Effector memory CD4-positive, alpha-beta T cell (primary cell): Measurements from ENCODE around the gene CARD14.

Source experiments
- DNase-seq, 3 donors: peaks; one replicate each; pipeline ENCODE4 v3.0.0-alpha.2; 2020
- H3K27ac ChIP-seq: 2 replicates; pipeline ENCODE4 v1.7.0; 2013; ENCODE audit warnings: mild to moderate bottlenecking, low read length, moderate library complexity; ENCODE audit not compliant: insufficient read depth, poor library complexity, severe bottlenecking
- H3K27me3 ChIP-seq: replicated peaks from 2 replicates; pipeline ENCODE4 v1.7.0; 2013; ENCODE audit warnings: mild to moderate bottlenecking, low read length; ENCODE audit not compliant: insufficient read depth, control insufficient read depth, poor library complexity, severe bottlenecking
- H3K36me3 ChIP-seq: 2 replicates; pipeline ENCODE4 v1.7.0; 2013; ENCODE audit warnings: mild to moderate bottlenecking, low read length, moderate library complexity; ENCODE audit not compliant: control insufficient read depth, insufficient read depth
- H3K4me1 ChIP-seq: 2 replicates; pipeline ENCODE4 v1.7.0; 2013; ENCODE audit warnings: low read length, mild to moderate bottlenecking; ENCODE audit not compliant: control insufficient read depth, insufficient read depth, poor library complexity, severe bottlenecking
- H3K4me3 ChIP-seq: 2 replicates; pipeline ENCODE4 v1.7.0; 2013; ENCODE audit warnings: low read length, low read depth, mild to moderate bottlenecking; ENCODE audit not compliant: insufficient read depth, poor library complexity, severe bottlenecking
- H3K9me3 ChIP-seq: 2 replicates; pipeline ENCODE4 v1.7.0; 2013; ENCODE audit warnings: mild to moderate bottlenecking, low read length, moderate library complexity; ENCODE audit not compliant: control insufficient read depth

Gene CARD14

DNA sequence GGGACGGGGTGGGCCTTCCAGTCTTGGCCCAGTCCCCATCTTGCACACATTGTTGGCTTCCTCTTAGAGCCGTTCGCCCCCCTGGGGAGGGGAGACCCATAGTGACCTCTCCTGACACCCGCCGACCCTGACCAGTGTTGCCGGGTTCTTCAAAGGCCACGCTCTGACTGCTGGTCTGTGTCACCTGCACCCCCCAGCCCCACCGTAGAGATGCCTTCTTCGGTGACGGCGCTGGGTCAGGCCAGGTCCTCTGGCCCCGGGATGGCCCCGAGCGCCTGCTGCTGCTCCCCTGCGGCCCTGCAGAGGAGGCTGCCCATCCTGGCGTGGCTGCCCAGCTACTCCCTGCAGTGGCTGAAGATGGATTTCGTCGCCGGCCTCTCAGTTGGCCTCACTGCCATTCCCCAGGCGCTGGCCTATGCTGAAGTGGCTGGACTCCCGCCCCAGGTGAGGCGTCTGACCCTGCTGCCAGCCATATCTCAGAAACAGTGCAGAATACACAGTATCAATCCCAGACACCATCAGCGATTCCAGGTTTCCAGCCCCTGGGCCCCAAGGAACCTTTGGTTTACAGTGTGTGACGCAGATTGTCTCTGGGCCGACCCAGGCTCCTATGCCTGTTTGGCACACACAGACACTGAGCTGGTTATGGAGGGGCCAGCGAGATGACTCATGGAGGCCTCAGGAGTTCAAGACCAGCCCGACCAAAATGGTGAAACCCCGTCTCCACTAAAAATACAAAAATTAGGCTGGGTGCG lies 51.7 kb downstream of the CARD14 start:
- H3K27ac ChIP-seq, result no peak overlapping the region
- DNase-seq, result no peak
- H3K27me3 ChIP-seq, result no peaks in the 10 kb centered on the region
- peak overlapping the region; percentile 88 for H3K4me3 ChIP-seq
- peaks cover 9% of the 10 kb centered on the region for H3K36me3 ChIP-seq
- peaks cover 27% of the 10 kb centered on the region for H3K4me1 ChIP-seq
- H3K9me3 ChIP-seq, result no peaks in the 10 kb centered on the region

- no peak for DNase-seq
- Histone ChIP-seq H3K27ac (no peak overlapping the region), H3K36me3 (peaks cover 2% of the 10 kb centered on the region), H3K9me3 (no peaks in the 10 kb centered on the region), H3K4me1 (peaks cover 27% of the 10 kb centered on the region), H3K27me3 (no peaks in the 10 kb centered on the region), H3K4me3 (no peak overlapping the region)
Observed at GRCh38 chr17:80222376-80223141, 52.7 kb downstream of the CARD14 start.

DNA sequence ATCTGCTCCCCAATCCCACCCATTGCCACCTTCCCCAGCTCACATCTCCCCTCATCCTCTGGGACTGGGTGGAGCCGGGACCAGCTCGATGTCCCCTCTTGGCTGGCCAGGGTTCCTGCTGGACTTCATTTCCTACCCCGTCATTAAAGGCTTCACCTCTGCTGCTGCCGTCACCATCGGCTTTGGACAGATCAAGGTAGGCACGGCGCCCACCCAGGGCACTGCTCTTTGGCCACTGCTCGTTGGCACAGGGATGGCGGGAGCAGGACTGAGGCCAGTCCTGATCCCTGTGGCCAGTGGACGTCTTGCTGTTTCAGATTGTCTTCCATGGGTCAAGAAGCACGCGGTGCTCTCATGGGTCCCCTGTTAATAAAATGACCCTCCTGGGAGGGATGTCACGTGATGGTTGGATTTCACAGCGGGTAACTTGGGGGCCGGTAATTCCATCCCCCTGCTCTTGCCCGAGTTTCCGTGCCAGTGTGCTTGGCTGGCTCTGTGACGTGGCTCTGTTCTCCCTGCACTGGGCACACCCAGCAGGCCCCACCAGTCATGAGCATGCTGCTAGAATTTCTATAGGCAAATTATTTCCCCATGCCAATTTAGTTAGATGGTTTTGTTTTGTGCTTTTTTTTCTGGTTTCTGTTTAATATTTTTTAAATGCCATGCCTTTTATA lies 53.4 kb downstream of the CARD14 start:
- H3K36me3 ChIP-seq, result no peaks in the 10 kb centered on the region
- no peak overlapping the region for H3K27ac ChIP-seq
- peaks cover 20% of the 10 kb centered on the region for H3K4me1 ChIP-seq
- no peak for DNase-seq
- H3K4me3 ChIP-seq, result no peak overlapping the region
- H3K27me3 ChIP-seq, result no peaks in the 10 kb centered on the region
- H3K9me3 ChIP-seq, result no peaks in the 10 kb centered on the region

DNA sequence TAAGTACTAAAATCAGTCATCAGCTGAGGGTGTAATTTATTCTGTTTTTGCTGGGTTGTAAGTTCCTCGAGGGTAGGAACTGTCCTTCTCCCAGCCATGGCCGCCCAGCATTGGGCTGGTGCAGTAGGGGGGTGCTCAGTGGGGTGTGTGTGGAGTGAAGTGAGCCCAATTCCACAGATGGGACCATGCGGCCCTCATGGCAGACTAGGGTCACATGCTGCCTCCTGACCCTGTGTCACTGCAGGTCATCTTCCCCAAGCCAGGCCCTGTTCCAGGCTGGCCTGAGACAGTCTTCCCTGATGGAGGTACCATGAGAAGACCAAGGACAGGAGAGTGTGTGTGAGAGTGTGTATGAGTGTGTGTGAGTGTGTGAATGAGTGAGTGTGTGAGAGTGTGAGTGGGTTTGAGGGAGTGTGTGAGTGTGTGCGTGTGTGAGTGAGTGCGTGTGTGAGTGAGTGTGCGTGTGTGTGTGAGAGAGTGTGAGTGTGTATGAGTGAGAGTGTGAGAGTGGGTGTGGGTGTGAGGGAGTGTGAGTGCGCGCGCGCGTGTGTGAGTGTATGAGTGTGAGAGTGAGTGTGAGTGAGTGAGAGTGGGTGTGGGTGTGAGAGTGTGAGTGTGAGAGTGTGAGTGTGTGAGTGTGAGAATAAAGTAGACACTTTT lies 54.1 kb downstream of the CARD14 start:
- no peaks in the 10 kb centered on the region for H3K27me3 ChIP-seq

DNA sequence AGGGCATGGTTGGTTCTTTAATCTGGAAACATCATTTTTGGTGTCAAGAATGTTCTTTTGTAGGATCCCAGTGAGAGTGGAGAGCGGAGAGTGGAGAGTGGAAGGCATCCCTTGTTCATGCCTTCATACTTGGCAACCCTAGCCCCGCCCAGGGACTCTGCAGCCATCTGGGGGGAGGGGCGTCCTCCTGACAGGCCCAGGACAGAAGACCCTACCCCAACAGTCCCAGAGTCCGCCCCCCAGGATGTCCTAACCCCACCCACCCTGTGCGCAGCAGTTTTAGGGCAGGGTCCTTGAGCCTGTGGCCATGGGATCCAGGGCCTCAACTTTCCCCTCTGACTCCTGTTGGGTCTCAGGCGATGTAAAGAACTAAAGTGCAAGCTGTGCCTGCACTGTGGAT lies 54.9 kb downstream of the CARD14 start:
- no peak for DNase-seq
- H3K4me3 ChIP-seq, result no peak overlapping the region
- H3K27ac ChIP-seq, result no peak overlapping the region
- H3K4me1 ChIP-seq, result peaks cover 9% of the 10 kb centered on the region
- no peaks in the 10 kb centered on the region for H3K27me3 ChIP-seq
- no peaks in the 10 kb centered on the region for H3K36me3 ChIP-seq
- H3K9me3 ChIP-seq, result no peaks in the 10 kb centered on the region

More for the DNA sequence above, 54.1 kb downstream of the CARD14 start:
- no peak for DNase-seq
- H3K4me3 ChIP-seq, result no peak overlapping the region
- no peaks in the 10 kb centered on the region for H3K36me3 ChIP-seq
- no peak overlapping the region for H3K27ac ChIP-seq
- H3K9me3 ChIP-seq, result no peaks in the 10 kb centered on the region
- H3K4me1 ChIP-seq, result peaks cover 13% of the 10 kb centered on the region

DNA sequence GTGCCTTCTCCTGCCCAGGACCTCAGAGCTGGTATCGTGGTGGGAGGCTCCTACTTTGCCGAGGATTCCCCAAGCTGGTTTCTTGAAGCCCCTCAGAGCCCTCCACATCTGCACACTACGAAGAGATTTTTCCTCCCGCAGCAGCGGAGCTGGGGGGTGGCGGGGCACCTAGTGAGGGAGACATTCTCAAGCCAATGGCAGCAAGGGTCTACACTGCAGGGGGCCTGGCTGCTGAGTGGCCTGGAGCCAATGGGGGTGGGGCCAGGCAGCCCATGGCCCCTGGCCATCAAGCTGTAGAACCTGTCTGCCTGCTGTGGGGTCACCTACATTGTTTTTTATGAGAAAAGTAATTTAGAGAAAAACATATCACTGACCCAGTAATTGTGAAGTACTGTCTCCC lies 55.4 kb downstream of the CARD14 start:
- H3K27me3 ChIP-seq, result no peaks in the 10 kb centered on the region
- H3K4me1 ChIP-seq, result peaks cover 9% of the 10 kb centered on the region
- H3K4me3 ChIP-seq, result no peak overlapping the region
- H3K36me3 ChIP-seq, result no peaks in the 10 kb centered on the region
- H3K27ac ChIP-seq, result no peak overlapping the region
- H3K9me3 ChIP-seq, result no peaks in the 10 kb centered on the region
- no peak for DNase-seq

- no peaks in the 10 kb centered on the region for H3K27me3 ChIP-seq
- H3K4me3 ChIP-seq, result no peak overlapping the region
- no peak overlapping the region for H3K27ac ChIP-seq
- no peaks in the 10 kb centered on the region for H3K4me1 ChIP-seq
- DNase-seq, result no peak
- peaks cover 6% of the 10 kb centered on the region for H3K36me3 ChIP-seq
- H3K9me3 ChIP-seq, result peaks cover 1% of the 10 kb centered on the region
Observed at GRCh38 chr17:80227156-80227555, 57.3 kb downstream of the CARD14 start.

DNA sequence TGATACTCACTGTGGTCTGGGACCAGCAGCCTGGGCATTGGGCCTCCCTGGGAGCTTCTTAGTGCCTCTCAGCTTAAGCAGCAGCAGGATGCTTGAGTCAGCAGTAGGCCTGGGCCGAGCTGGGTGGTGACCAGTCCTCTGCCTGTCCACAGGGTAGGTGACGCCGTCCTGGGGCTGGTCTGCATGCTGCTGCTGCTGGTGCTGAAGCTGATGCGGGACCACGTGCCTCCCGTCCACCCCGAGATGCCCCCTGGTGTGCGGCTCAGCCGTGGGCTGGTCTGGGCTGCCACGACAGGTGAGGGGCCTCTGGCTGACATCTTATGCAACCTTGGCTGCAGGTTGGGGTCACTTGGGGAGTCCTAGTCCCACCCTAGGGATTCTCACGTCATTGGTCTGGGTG lies 57.8 kb downstream of the CARD14 start:
- no peak for DNase-seq
- Histone ChIP-seq H3K36me3 (peaks cover 11% of the 10 kb centered on the region), H3K27me3 (no peaks in the 10 kb centered on the region), H3K4me3 (no peak overlapping the region), H3K9me3 (peaks cover 6% of the 10 kb centered on the region), H3K27ac (no peak overlapping the region), H3K4me1 (no peaks in the 10 kb centered on the region)

GRCh38 chr17:80228477-80228876 lies 58.6 kb downstream of the CARD14 start:
- Histone ChIP-seq H3K27ac (no peak overlapping the region), H3K27me3 (no peaks in the 10 kb centered on the region), H3K4me1 (no peaks in the 10 kb centered on the region), H3K9me3 (peaks cover 8% of the 10 kb centered on the region), H3K4me3 (no peak overlapping the region), H3K36me3 (peaks cover 15% of the 10 kb centered on the region)
- no peak for DNase-seq
